Right lobe of liver (tissue), 6 donors: Measurements from ENCODE around the gene WWC2. TPM values are rescaled to one million over a fixed set of nuclear protein-coding genes. Genes with fewer than 3 reads are reported as not detected.

ENCODE experiments used
- ATAC-seq, 4 donors: fragments of 200-7000 bp; cut with Tn5 transposase; one replicate each; pipeline ENCODE4 v1.9.1; 2020; ENCODE audit warnings: mild to moderate bottlenecking in 4 of 4, moderate library complexity in 4 of 4
- DNase-seq, 3 donors: peaks; one replicate each; pipeline ENCODE4 v3.0.0-alpha.2; 2020
- H3K27ac ChIP-seq, 3 donors: fragments of 200-600 bp; one replicate each; pipeline ENCODE4 v1.8.0; 2022
- H3K27me3 ChIP-seq, 2 donors: fragments of 200-600 bp; one replicate each; pipeline ENCODE4 v1.8.0; 2022
- H3K36me3 ChIP-seq, 4 donors: fragments of 200-600 bp; sonication (generic) in 1 of 4; one replicate each; pipeline versions ENCODE4 v1.5.1 to v1.8.0; 2017 to 2022; ENCODE audit warnings: control low read depth in 1 of 4
- H3K4me1 ChIP-seq, 4 donors: fragments of 200-600 bp; sonication (generic) in 1 of 4; one replicate each; pipeline versions ENCODE4 v1.5.1 to v1.8.0; 2017 to 2022; ENCODE audit warnings: control low read depth in 1 of 4
- H3K4me3 ChIP-seq, 3 donors: fragments of 200-600 bp; one replicate each; pipeline ENCODE4 v1.8.0; 2022
- H3K9me3 ChIP-seq, 4 donors: fragments of 200-600 bp; sonication (generic) in 1 of 4; one replicate each; pipeline versions ENCODE4 v1.5.1 to v1.8.0; 2017 to 2022; ENCODE audit warnings: control low read depth in 1 of 4
- CTCF ChIP-seq, 4 donors: fragments of 200-600 bp in 3 of 4; fragments of 450-650 bp in 1 of 4; IDR thresholded peaks; one replicate each; pipeline versions ENCODE4 v1.5.1 to v1.8.0; 2016 to 2022; ENCODE audit warnings: antibody characterized with exemption in 4 of 4, mild to moderate bottlenecking in 2 of 4
- POLR2A ChIP-seq: fragments of 450-650 bp; IDR thresholded peaks from one replicate; pipeline ENCODE4 v1.6.1; 2017; ENCODE audit warnings: antibody characterized with exemption, mild to moderate bottlenecking
- WGBS: methylation state at CpG from one replicate; pipeline ENCODE4 v1.1.6; 2018; ENCODE audit warnings: low coverage, low lambda C conversion rate; ENCODE audit not compliant: insufficient coverage; ENCODE audit errors: missing lambda C conversion rate; 5-methylcytosine and 5-hydroxymethylcytosine counted together
- intact Hi-C, 2 donors: fragments of 100-400 bp; cut with DNase I; formaldehyde crosslinking; loops; one replicate each; pipeline versions ENCODE4 v1.11.2 to v1.14.1; 2022
- total RNA-seq, 6 experiments: library from RNA; depleted of rRNA in 2 of 6; stranded (reverse); fragments of >200 nt in 2 of 6; fragmentation: NEBNext Ultra II Directional in 3 of 6; extraction: Animal tissue kit (Norgen Biotek cat#: 25700) in 3 of 6; gene quantifications; one replicate each; pipeline versions ENCODE4 v1.1.0 to v1.2.4, GENCODE V29; 2016 to 2023
- donor health status: DM: no; HTN: yes; CAD: no.
- donor health status: DM: no; HTN: no; CAD: no.
- donor health status: DM: no; HTN: no; CAD: no.
- donor health status: DM: no; HTN: yes; CAD: no.
- donor health status: DM: no; HTN: yes; CAD: no.

Gene WWC2
- total RNA-seq, 6 experiments from 2014 or later, result 19.5 to 48.9 (median 34.4) TPM

DNA sequence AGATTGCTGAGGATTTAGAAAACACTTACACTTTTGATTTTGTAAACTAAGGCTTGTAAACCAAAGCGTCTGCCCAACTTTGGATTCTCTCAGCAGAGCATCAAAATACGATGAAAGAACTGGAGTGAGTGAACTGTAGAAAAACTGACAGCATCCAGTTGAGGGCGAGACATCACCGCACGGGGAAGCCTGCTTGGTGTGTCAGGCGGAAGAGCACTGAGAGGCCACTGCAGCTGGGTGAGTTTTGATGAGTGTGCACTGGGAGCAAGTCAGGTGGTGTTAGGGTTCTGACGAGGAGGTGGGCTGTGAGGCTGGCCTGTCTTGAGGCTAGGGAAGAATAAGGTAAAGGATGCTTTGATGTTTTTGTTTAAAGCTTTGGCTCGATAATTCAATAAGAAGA is 270.0 kb downstream of the WWC2 start:
- Histone ChIP-seq H3K4me1 (no peaks in the 10 kb centered on the region), H3K36me3 (no peaks in the 10 kb centered on the region), H3K27ac (no peak overlapping the region), H3K27me3 (no peaks in the 10 kb centered on the region), H3K4me3 (no peak overlapping the region), H3K9me3 (peaks cover 0 to 3% (median 0%) of the 10 kb centered on the region in 4 donors)
- DNase-seq, result no peak
- intact Hi-C loops, result no loop called here
- ATAC-seq, result no peak
- TF ChIP-seq POLR2A (no peak), CTCF (IDR thresholded peaks at IDR 0.05) (no peak)
- 74% methylated on average over 8 of the region's 8 CpGs for WGBS

Other genes starting within 250 kb of the WWC2 start
- gene DCTD, start 181.9 kb upstream of the WWC2 start, total RNA-seq, result 10 to 100 TPM; 45.7 to 61.3 (median 51.2) TPM
- gene CLDN22, start 221.0 kb downstream of the WWC2 start, total RNA-seq, result not detected
- not detected for gene CLDN24, start 223.2 kb downstream of the WWC2 start, total RNA-seq